ENCODE results near the gene THADA. TPM values are rescaled to one million over a fixed set of nuclear protein-coding genes. Genes with fewer than 3 reads are reported as not detected.
A peak's percentile ranks its signal among the peaks of the same experiment; 100 is the strongest.

The THADA gene
- total and polyA plus RNA-seq, 7 experiments from 2014 or later, result 11.7 to 43.0 (median 39.6) TPM

DNA sequence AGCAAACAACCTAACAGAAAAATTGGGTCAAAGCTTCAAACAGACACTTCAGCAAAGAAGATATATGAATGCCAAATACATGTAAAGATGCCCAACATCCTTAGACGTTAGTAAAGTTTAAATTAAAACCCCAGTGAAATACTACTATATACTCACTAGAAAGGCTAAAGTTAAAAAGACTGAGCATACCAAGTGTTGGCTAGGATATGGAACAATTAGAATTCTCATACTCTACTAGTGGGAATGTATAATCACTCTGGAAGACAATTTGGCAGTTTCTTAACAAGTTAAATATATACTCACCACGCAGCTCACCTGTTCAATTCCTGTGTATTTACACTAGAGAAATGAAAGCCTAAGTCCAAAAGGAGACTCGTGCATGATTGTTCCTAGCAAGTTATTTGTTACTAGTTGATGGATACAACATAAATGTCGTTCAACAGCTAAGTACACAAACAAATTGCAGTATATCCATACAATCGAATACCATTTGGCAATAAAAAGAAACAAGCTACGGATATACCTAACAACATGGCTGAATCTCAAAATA, 185.7 kb downstream of the THADA start:
- ATAC-seq, result no peak

DNA sequence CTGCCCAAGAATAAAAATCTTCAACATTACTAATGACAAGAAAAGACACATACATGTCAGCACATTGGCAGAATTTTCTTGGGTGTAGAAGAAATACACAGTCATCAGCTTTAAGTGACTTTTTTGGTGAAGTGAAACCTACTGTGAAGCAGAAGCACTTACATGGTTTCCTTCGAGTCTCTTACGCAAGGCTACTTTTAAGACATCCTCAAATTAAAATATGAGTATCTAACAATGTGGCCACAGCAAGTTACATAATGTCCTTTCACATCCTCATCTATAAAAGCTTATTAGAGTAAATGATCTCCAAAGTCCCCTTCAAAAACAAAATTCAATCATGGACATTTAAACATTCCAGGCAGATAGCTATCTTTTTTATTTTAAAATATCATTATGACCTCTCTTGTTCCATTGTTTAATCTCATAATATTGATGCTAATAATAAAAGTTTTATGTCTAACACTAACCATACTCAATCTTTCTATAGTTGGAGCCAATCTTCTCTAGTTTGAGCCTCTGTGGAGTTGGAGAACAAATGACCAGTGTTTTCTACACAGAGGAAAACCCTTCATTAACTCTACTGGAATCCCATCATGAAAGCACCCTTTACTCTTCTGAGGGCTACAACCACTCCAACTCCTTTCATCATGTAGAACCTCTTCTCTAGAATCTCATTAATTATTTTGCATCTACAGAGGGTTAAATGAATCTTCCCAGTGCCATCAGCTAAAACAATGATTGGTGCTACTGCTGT, 187.3 kb downstream of the THADA start:
- Mint-ChIP-seq H3K27me3 (no peaks in the 10 kb centered on the region), H3K4me3 (no peak overlapping the region), H3K36me3 (peaks cover 0 to 35% (median 15%) of the 10 kb centered on the region in 5 donors), H3K4me1 (peaks cover 0 to 10% (median 0%) of the 10 kb centered on the region in 7 donors), H3K9me3 (no peaks in the 10 kb centered on the region), H3K27ac (no peak overlapping the region)
- no peak overlapping the region for H3K27ac ChIP-seq (ENCODE audit: low read depth, low read length)
- no peaks in the 10 kb centered on the region for H3K27me3 ChIP-seq (ENCODE audit: control insufficient read depth in 2 of 2, insufficient read depth in 2 of 2, low read length in 2 of 2)
- H3K36me3 ChIP-seq (ENCODE audit: control insufficient read depth in 2 of 3, insufficient read depth in 3 of 3, low read length in 3 of 3), result no peaks in the 10 kb centered on the region
- H3K4me1 ChIP-seq (ENCODE audit: control insufficient read depth in 2 of 2, insufficient read depth in 2 of 2, low read length in 2 of 2), result no peaks in the 10 kb centered on the region
- ChIA-PET POLR2A (no interaction called here), CTCF (no interaction called here)
- no peak for DNase-seq
- no peak overlapping the region for H3K4me3 ChIP-seq (ENCODE audit: low read length)
- ATAC-seq, result peak; percentile 87
- intact Hi-C loops (cut with micrococcal nuclease), result no loop called here
- H3K9me3 ChIP-seq (ENCODE audit: control insufficient read depth in 2 of 3, low read length in 3 of 3), result no peaks in the 10 kb centered on the region

More for the DNA sequence above, 185.7 kb downstream of the THADA start:
- Mint-ChIP-seq H3K27ac (no peak overlapping the region), H3K9me3 (no peaks in the 10 kb centered on the region), H3K27me3 (no peaks in the 10 kb centered on the region), H3K36me3 (peaks cover 0 to 43% (median 24%) of the 10 kb centered on the region in 5 donors), H3K4me3 (no peak overlapping the region), H3K4me1 (peaks cover 0 to 13% (median 7%) of the 10 kb centered on the region in 7 donors)
- Histone ChIP-seq H3K36me3 (ENCODE audit: control insufficient read depth in 2 of 3, insufficient read depth in 3 of 3, low read length in 3 of 3) (no peaks in the 10 kb centered on the region), H3K27ac (ENCODE audit: low read depth, low read length) (no peak overlapping the region), H3K27me3 (ENCODE audit: control insufficient read depth in 2 of 2, insufficient read depth in 2 of 2, low read length in 2 of 2) (no peaks in the 10 kb centered on the region), H3K4me3 (ENCODE audit: low read length) (no peak overlapping the region), H3K9me3 (ENCODE audit: control insufficient read depth in 2 of 3, low read length in 3 of 3) (no peaks in the 10 kb centered on the region), H3K4me1 (ENCODE audit: control insufficient read depth in 2 of 2, insufficient read depth in 2 of 2, low read length in 2 of 2) (no peaks in the 10 kb centered on the region)
- DNase-seq, result no peak
- ChIA-PET POLR2A (no interaction called here), CTCF (interaction anchor here (0.7 kb wide), 1 partner anchor 24 kb away, joined by 3 read pairs; no protein-coding TSS in a partner anchor)
- intact Hi-C loops (cut with micrococcal nuclease), result no loop called here

DNA sequence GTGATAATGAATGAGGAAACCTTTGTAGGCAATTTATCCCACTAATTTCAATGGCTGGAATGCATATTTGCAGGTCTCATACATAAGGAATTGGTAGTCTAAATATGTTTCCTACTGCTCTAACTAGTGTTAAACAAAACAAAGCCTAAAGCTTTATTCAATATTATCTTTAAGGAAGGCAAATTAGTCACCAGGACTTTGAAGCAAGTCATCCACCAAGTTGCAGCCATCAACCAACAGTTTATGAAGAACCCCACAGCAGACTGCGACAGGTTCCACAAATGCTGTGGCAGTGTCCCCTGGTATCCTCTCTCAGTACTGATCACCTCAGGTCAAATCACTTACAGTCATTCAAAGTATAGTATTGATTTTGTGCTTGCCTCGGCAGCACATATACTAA, 187.9 kb downstream of the THADA start:
- Mint-ChIP-seq H3K4me3 (no peak overlapping the region), H3K4me1 (peaks cover 0 to 10% (median 2%) of the 10 kb centered on the region in 7 donors), H3K9me3 (no peaks in the 10 kb centered on the region), H3K27ac (no peak overlapping the region), H3K27me3 (no peaks in the 10 kb centered on the region), H3K36me3 (peaks cover 0 to 31% (median 11%) of the 10 kb centered on the region in 5 donors)
- ATAC-seq (peak; percentile 71), DNase-seq (no peak)
- CTCF ChIA-PET, result no interaction called here
- intact Hi-C loops (cut with micrococcal nuclease), result no loop called here
- Histone ChIP-seq H3K4me3 (ENCODE audit: low read length) (no peak overlapping the region), H3K9me3 (ENCODE audit: control insufficient read depth in 2 of 3, low read length in 3 of 3) (no peaks in the 10 kb centered on the region), H3K27me3 (ENCODE audit: control insufficient read depth in 2 of 2, insufficient read depth in 2 of 2, low read length in 2 of 2) (no peaks in the 10 kb centered on the region), H3K27ac (ENCODE audit: low read depth, low read length) (no peak overlapping the region), H3K36me3 (ENCODE audit: control insufficient read depth in 2 of 3, insufficient read depth in 3 of 3, low read length in 3 of 3) (no peaks in the 10 kb centered on the region), H3K4me1 (ENCODE audit: control insufficient read depth in 2 of 2, insufficient read depth in 2 of 2, low read length in 2 of 2) (no peaks in the 10 kb centered on the region)
- POLR2A ChIA-PET, result no interaction called here

- Mint-ChIP-seq H3K4me3 (no peak overlapping the region), H3K36me3 (peaks cover 0 to 25% (median 8%) of the 10 kb centered on the region in 5 donors), H3K27me3 (no peaks in the 10 kb centered on the region), H3K9me3 (no peaks in the 10 kb centered on the region), H3K27ac (no peak overlapping the region), H3K4me1 (peaks cover 0 to 14% (median 4%) of the 10 kb centered on the region in 7 donors)
- no peaks in the 10 kb centered on the region for H3K9me3 ChIP-seq (ENCODE audit: control insufficient read depth in 2 of 3, low read length in 3 of 3)
- no peak overlapping the region for H3K4me3 ChIP-seq (ENCODE audit: low read length)
- H3K4me1 ChIP-seq (ENCODE audit: control insufficient read depth in 2 of 2, insufficient read depth in 2 of 2, low read length in 2 of 2), result no peaks in the 10 kb centered on the region
- CTCF ChIA-PET, result no interaction called here
- no peaks in the 10 kb centered on the region for H3K27me3 ChIP-seq (ENCODE audit: control insufficient read depth in 2 of 2, insufficient read depth in 2 of 2, low read length in 2 of 2)
- intact Hi-C loops (cut with micrococcal nuclease), result no loop called here
- no peak for ATAC-seq
- no peaks in the 10 kb centered on the region for H3K36me3 ChIP-seq (ENCODE audit: control insufficient read depth in 2 of 3, insufficient read depth in 3 of 3, low read length in 3 of 3)
- DNase-seq, result no peak
- POLR2A ChIA-PET, result no interaction called here
- H3K27ac ChIP-seq (ENCODE audit: low read depth, low read length), result no peak overlapping the region
Observed at GRCh38 chr2:43406651-43407279, 189.1 kb downstream of the THADA start.

DNA sequence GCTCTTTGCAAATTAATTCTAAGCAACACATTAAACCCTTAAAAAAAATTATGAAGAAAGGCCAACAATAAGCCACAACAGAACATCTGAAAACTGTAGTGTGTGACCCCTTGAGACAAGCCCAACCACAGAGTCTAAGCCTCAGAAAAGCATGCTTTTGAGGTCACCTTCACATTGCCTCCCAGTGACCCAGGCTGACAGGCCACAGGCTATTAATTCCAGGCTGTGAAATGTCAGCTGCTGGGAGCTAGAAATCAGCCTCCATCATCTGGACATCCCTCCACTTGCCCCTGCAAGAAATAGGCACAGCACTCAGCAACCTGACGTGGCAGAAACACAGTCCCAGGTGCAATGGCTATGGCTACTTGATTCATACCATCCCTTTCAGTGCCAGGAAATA, 190.0 kb downstream of the THADA start:
- ATAC-seq (no peak), DNase-seq (no peak)
- POLR2A ChIA-PET, result no interaction called here
- Histone ChIP-seq H3K36me3 (ENCODE audit: control insufficient read depth in 2 of 3, insufficient read depth in 3 of 3, low read length in 3 of 3) (no peaks in the 10 kb centered on the region), H3K27me3 (ENCODE audit: control insufficient read depth in 2 of 2, insufficient read depth in 2 of 2, low read length in 2 of 2) (no peaks in the 10 kb centered on the region), H3K27ac (ENCODE audit: low read depth, low read length) (no peak overlapping the region), H3K9me3 (ENCODE audit: control insufficient read depth in 2 of 3, low read length in 3 of 3) (no peaks in the 10 kb centered on the region), H3K4me3 (ENCODE audit: low read length) (no peak overlapping the region), H3K4me1 (ENCODE audit: control insufficient read depth in 2 of 2, insufficient read depth in 2 of 2, low read length in 2 of 2) (no peaks in the 10 kb centered on the region)
- H3K4me3 Mint-ChIP-seq, result no peak overlapping the region
- peaks cover 0 to 26% (median 9%) of the 10 kb centered on the region in 5 donors for H3K36me3 Mint-ChIP-seq
- H3K27ac Mint-ChIP-seq, result no peak overlapping the region
- H3K27me3 Mint-ChIP-seq, result no peaks in the 10 kb centered on the region
- intact Hi-C loops (cut with micrococcal nuclease), result no loop called here
- no peaks in the 10 kb centered on the region for H3K9me3 Mint-ChIP-seq
- peaks cover 0 to 14% (median 4%) of the 10 kb centered on the region in 7 donors for H3K4me1 Mint-ChIP-seq
- CTCF ChIA-PET, result interaction anchor here (0.6 to 1.1 kb wide), 2 partner anchors 9 to 467 kb away, joined by 3 read pairs; no protein-coding TSS in a partner anchor

- Mint-ChIP-seq H3K4me1 (peaks cover 0 to 18% (median 4%) of the 10 kb centered on the region in 7 donors), H3K4me3 (no peak overlapping the region), H3K9me3 (no peaks in the 10 kb centered on the region), H3K27me3 (no peaks in the 10 kb centered on the region), H3K27ac (peak overlapping the region in 2 of 9 donors; percentile 22 to 70), H3K36me3 (peaks cover 9 to 32% (median 19%) of the 10 kb centered on the region in 5 donors)
- DNase-seq (no peak), ATAC-seq (no peak)
- Histone ChIP-seq H3K27ac (ENCODE audit: low read depth, low read length) (no peak overlapping the region), H3K4me1 (ENCODE audit: control insufficient read depth in 2 of 2, insufficient read depth in 2 of 2, low read length in 2 of 2) (no peaks in the 10 kb centered on the region), H3K9me3 (ENCODE audit: control insufficient read depth in 2 of 3, low read length in 3 of 3) (no peaks in the 10 kb centered on the region), H3K27me3 (ENCODE audit: control insufficient read depth in 2 of 2, insufficient read depth in 2 of 2, low read length in 2 of 2) (no peaks in the 10 kb centered on the region), H3K36me3 (ENCODE audit: control insufficient read depth in 2 of 3, insufficient read depth in 3 of 3, low read length in 3 of 3) (peaks cover 0 to 14% (median 0%) of the 10 kb centered on the region in 3 experiments), H3K4me3 (ENCODE audit: low read length) (no peak overlapping the region)
- CTCF ChIA-PET, result no interaction called here
- POLR2A ChIA-PET, result no interaction called here
- intact Hi-C loops (cut with micrococcal nuclease), result no loop called here
Observed at GRCh38 chr2:43402452-43402937, 193.3 kb downstream of the THADA start.
